Measurements from ENCODE around the gene ZCWPW2.

The ZCWPW2 gene

DNA sequence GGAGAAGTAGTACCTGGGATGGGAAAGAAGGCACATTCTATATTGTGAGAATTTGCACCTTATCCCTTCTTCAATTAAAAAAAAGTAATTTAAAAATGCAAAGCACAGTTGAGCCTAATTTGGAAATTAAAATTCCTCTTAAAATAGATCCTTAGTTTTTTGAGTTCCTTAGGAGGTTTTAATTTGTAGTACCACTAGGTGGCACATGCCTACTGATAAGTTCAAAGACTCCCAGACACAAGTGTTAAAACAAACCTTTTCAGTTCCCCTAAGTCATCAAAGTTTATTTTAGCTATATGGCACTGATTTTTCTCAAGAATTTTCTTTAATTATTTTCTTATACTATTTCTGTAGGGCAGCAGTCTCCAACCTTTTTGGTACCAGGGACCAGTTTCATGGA is 127.7 kb downstream of the ZCWPW2 start:
- DNase-seq (no peak), ATAC-seq (no peak)
- no peak overlapping the region for H3K4me3 Mint-ChIP-seq
- H3K27ac Mint-ChIP-seq: no peak overlapping the region
- H3K36me3 Mint-ChIP-seq (ENCODE audit: low read depth): no peaks in the 10 kb centered on the region
- H3K9me3 Mint-ChIP-seq: no peaks in the 10 kb centered on the region
- H3K4me1 Mint-ChIP-seq: no peaks in the 10 kb centered on the region
- no peaks in the 10 kb centered on the region for H3K27me3 Mint-ChIP-seq

DNA sequence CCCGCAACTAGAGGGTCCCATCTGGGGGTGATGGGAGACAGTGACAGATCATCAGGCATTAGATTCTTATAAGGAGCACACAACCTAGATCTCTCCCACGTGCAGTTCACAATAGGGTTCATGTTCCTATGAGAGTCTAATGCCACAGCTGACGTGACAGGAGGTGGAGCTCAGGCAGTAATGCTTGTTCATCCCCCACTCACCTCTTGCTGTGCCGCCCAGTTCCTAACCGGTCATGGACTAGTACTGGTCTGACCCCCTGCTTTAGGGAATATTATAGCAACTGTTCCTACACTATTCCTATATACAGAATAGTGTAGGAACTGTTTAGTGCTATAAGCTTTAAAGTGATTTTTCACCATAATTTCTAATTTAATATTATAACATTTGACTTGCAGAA is 128.2 kb downstream of the ZCWPW2 start:
- Mint-ChIP-seq H3K4me3 (no peak overlapping the region), H3K27me3 (no peaks in the 10 kb centered on the region), H3K36me3 (ENCODE audit: low read depth) (no peaks in the 10 kb centered on the region), H3K9me3 (no peaks in the 10 kb centered on the region), H3K4me1 (no peaks in the 10 kb centered on the region), H3K27ac (no peak overlapping the region)
- DNase-seq (no peak), ATAC-seq (no peak)

DNA sequence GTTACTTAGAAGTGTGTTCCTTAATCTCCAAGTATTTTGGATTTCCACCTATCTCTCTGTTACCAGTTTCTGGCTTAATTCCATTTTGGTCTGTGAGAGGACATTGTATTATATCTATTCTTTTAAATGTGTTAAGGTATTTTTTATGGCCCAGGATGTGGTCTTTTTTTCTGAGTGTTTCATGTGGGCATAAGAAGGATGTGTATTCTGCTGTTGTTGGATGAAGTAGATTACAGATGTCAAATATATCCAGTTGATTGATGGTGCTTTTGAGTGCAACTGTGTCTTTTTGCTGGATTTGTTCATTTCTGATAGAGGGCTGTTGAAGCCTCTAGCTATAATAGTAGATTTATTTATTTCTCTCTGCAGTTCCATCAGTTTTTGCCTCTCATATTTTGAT is 136.6 kb downstream of the ZCWPW2 start:
- ATAC-seq: no peak
- Mint-ChIP-seq H3K36me3 (ENCODE audit: low read depth) (no peaks in the 10 kb centered on the region), H3K9me3 (peaks cover 21% of the 10 kb centered on the region), H3K27me3 (no peaks in the 10 kb centered on the region), H3K4me1 (no peaks in the 10 kb centered on the region), H3K27ac (no peak overlapping the region), H3K4me3 (no peak overlapping the region)
- DNase-seq: no peak

DNA sequence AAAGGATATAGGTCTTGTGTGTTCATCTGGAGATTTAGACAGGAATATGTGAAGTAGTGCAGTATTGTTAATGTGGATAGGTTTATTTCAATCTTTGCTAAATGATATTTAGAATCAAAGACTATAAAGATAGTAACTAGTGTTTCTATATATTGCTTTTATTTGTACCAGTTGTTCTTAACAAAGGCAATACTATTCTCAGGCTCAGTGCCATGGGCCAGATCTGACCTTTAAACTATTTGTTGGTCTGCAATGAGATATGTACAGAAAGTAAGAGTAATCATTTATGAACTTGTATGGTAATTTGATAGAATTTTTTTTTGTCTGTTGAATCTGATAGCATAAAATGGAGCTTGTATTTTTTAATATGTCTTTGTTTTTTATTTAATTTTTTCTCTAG is 146.8 kb downstream of the ZCWPW2 start:
- Mint-ChIP-seq H3K4me3 (no peak overlapping the region), H3K4me1 (no peaks in the 10 kb centered on the region), H3K27ac (no peak overlapping the region), H3K9me3 (peaks cover 3% of the 10 kb centered on the region), H3K27me3 (no peaks in the 10 kb centered on the region), H3K36me3 (ENCODE audit: low read depth) (no peaks in the 10 kb centered on the region)
- no peak for DNase-seq
- no peak for ATAC-seq

DNA sequence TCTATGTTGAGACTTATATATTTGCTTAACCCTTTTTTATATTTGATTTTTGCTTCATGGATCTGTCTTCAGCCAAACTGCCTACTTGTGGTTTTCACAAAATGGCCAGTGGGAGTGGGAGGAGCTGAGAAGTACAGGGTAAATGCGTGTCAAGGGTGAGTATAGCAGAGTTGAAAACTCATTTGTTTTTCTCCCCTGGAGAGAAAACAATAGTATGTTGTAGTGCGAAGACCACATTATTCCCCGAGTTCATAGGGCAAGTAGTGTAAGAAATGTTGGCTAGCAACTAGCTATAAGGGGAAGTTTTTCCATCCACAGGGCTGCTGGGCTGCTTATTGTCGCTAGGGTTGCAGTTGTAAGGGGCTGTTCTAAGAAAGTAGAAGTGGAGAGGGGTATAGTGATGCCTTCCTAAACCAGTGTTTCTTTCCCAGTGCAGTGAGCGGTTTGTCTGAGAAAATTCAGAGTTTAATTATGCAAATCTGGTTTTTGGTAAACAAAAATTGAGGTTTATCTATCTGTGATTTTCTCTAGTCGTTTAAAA is 153.9 kb downstream of the ZCWPW2 start:
- Mint-ChIP-seq H3K4me3 (no peak overlapping the region), H3K4me1 (no peaks in the 10 kb centered on the region), H3K9me3 (no peaks in the 10 kb centered on the region), H3K36me3 (ENCODE audit: low read depth) (no peaks in the 10 kb centered on the region), H3K27me3 (no peaks in the 10 kb centered on the region), H3K27ac (no peak overlapping the region)
- ATAC-seq (no peak), DNase-seq (no peak)

DNA sequence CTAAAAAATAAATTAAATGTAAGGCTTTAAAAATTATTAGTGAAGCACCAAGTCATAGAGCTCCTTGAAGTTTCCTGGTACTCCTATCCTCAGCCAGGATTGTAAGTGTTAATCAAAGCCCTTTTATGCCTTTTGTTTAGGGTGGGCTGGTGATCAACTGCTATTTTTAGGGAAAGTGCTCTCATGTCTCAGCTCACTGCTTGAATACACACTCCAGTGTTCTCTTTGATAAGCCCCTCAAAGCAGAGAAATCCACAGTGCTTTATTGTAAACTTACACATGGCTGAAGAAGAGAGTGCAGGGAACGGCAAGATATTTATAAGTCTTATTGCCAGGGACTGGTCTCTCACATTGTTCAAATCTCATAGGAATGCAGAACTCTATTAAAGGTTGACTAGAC is 156.5 kb downstream of the ZCWPW2 start:
- ATAC-seq (no peak), DNase-seq (no peak)
- Mint-ChIP-seq H3K4me1 (no peaks in the 10 kb centered on the region), H3K4me3 (no peak overlapping the region), H3K27me3 (no peaks in the 10 kb centered on the region), H3K9me3 (no peaks in the 10 kb centered on the region), H3K36me3 (ENCODE audit: low read depth) (no peaks in the 10 kb centered on the region), H3K27ac (no peak overlapping the region)

DNA sequence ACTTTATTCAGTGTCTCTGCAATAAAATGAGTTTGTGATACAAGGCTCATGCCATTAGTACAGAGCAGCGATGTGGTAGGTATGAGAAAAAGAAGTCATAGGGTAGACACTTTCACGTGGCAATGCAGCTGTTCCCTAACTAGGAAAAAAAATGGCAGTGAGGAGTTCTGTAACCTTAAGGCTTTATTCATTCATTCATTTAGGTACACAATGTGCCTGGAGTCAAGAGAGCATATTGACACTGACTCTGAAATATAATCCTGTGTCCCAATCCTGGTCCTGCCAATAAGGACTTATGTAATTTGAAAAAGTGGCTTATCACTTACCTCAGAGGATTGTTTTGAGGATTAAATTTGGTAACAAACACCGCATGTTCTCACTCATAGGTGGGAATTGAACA is 173.1 kb downstream of the ZCWPW2 start:
- H3K36me3 Mint-ChIP-seq (ENCODE audit: low read depth): no peaks in the 10 kb centered on the region
- no peak overlapping the region for H3K27ac Mint-ChIP-seq
- no peaks in the 10 kb centered on the region for H3K4me1 Mint-ChIP-seq
- no peak overlapping the region for H3K4me3 Mint-ChIP-seq
- no peaks in the 10 kb centered on the region for H3K9me3 Mint-ChIP-seq
- DNase-seq (no peak), ATAC-seq (no peak)
- H3K27me3 Mint-ChIP-seq: no peaks in the 10 kb centered on the region

DNA sequence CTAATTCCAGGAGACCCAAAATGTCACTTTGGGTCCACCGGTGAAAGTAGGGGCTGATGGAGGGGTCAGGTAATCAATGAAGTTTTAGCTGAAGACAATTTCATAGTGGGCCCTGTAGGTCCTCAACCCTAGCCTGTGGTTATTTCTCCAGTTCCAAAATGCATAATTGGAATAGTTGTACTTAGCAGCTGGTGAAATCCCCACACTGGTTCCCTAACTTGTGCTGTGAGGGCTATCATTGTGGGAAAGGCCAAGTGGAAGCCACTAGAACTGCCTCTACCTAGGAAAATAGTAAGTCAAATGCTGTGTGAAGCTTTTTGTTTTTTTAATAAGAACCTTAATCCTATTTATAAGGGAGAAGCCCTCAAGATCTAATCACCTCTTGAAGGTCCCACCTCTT is 193.8 kb downstream of the ZCWPW2 start:
- ATAC-seq (no peak), DNase-seq (no peak)
- H3K36me3 Mint-ChIP-seq (ENCODE audit: low read depth): no peaks in the 10 kb centered on the region
- no peaks in the 10 kb centered on the region for H3K4me1 Mint-ChIP-seq
- no peaks in the 10 kb centered on the region for H3K27me3 Mint-ChIP-seq
- no peak overlapping the region for H3K4me3 Mint-ChIP-seq
- H3K9me3 Mint-ChIP-seq: peaks cover 12% of the 10 kb centered on the region
- no peak overlapping the region for H3K27ac Mint-ChIP-seq

DNA sequence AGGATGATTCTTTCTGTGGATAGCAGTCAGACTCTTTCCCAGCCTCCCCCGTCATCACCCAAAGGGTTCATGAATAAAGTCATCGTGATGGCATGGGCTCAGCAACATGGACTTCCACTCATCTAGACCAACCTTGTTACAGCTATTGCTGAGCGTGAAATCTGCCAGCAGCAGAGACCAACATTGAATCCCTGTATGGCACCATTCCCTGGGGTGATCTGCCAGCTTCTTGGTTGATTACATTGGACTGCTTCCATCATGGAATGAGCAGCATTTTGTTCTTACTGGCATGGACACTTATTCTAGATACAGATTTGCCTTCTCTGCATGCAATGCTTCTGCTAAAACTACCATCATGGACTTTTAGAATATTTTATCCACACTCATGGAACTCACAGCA is 195.7 kb downstream of the ZCWPW2 start:
- H3K36me3 Mint-ChIP-seq (ENCODE audit: low read depth): no peaks in the 10 kb centered on the region
- H3K9me3 Mint-ChIP-seq: peaks cover 16% of the 10 kb centered on the region
- H3K4me3 Mint-ChIP-seq: no peak overlapping the region
- ATAC-seq: no peak
- DNase-seq: no peak
- no peaks in the 10 kb centered on the region for H3K4me1 Mint-ChIP-seq
- H3K27ac Mint-ChIP-seq: no peak overlapping the region
- H3K27me3 Mint-ChIP-seq: no peaks in the 10 kb centered on the region

DNA sequence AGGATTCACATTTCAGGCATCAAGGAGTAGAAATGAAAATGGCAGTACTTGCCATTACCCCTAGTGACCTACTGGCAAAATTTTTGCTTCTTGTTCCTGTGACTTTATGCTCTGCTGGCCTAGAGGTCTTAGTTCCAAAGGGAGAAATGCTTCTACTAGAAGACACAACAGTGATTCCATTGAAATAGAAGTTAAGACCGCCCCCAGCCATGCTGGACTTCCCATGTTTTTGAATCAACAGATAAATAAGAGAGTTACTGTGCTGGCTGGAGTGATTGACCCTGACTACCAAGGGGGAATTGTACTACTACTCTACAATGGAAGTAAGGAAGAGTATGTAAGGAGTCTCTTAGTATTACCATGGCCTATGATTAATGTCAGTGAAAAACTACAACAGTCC is 196.3 kb downstream of the ZCWPW2 start:
- Mint-ChIP-seq H3K27ac (no peak overlapping the region), H3K36me3 (ENCODE audit: low read depth) (no peaks in the 10 kb centered on the region), H3K9me3 (peaks cover 16% of the 10 kb centered on the region), H3K4me3 (no peak overlapping the region), H3K27me3 (no peaks in the 10 kb centered on the region), H3K4me1 (no peaks in the 10 kb centered on the region)
- ATAC-seq (no peak), DNase-seq (no peak)

DNA sequence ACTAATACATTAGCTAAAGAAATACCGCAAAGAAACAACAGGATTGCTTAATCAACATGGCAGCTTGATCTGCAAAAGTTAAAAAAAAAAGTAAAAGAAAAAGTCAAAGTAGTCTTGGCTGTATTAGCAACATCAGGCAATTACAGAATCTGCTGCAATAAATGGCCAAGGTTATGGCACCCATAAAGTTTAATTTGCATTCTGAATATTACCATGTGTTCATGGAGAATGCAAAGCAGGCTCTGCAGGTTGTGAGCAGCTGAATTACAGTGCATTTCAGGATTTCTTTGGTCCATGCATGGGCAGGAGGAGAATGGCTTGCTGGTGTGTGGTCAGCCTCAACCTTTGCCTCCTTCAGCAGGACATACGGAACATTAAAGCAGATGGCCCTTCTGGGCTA is 199.2 kb downstream of the ZCWPW2 start:
- Mint-ChIP-seq H3K27me3 (no peaks in the 10 kb centered on the region), H3K9me3 (peaks cover 9% of the 10 kb centered on the region), H3K4me1 (no peaks in the 10 kb centered on the region), H3K27ac (no peak overlapping the region), H3K4me3 (no peak overlapping the region), H3K36me3 (ENCODE audit: low read depth) (no peaks in the 10 kb centered on the region)
- DNase-seq: no peak
- ATAC-seq: no peak

DNA sequence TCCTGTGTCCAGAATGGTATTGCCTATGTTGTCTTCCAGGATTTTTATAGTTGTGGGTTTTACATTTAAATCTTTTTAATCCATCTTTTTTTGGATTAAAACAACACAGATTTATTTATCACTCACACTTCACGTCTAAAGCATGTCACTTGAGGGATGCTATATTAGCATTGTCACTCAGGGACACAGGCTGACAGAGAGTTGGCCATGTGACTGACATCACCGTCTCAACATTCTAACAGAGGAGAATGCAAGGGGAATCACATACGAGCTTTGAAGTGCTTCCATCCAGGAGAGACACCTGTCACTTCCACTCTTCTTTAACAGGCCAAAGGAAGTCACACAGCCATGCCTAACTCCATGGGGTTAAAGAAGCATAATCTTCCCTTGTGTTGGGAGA is 204.7 kb downstream of the ZCWPW2 start:
- no peak overlapping the region for H3K4me3 Mint-ChIP-seq
- no peak for ATAC-seq
- no peaks in the 10 kb centered on the region for H3K4me1 Mint-ChIP-seq
- H3K9me3 Mint-ChIP-seq: no peaks in the 10 kb centered on the region
- H3K36me3 Mint-ChIP-seq (ENCODE audit: low read depth): no peaks in the 10 kb centered on the region
- no peak overlapping the region for H3K27ac Mint-ChIP-seq
- DNase-seq: no peak
- H3K27me3 Mint-ChIP-seq: no peaks in the 10 kb centered on the region

DNA sequence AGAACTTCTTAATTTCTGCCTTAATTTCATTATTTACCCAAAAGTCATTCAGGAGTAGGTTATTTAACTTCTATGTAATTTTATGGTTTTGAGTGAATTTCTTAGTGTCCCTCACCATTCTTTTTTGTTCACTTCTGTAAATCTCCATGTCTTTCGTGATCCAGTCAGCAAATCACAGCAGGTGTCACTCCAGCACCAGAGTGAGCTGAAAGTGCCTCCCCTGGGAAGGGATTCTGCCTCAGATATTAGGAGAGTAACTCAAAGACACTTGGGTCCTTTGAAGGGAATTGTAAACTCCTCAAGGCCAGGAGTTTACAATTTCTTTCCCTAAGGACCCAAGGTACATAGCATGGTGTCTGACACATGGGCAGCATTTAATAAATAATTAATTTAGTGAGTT is 207.7 kb downstream of the ZCWPW2 start:
- ATAC-seq (no peak), DNase-seq (no peak)
- no peaks in the 10 kb centered on the region for H3K9me3 Mint-ChIP-seq
- no peak overlapping the region for H3K4me3 Mint-ChIP-seq
- H3K36me3 Mint-ChIP-seq (ENCODE audit: low read depth): no peaks in the 10 kb centered on the region
- H3K27me3 Mint-ChIP-seq: peaks cover 2% of the 10 kb centered on the region
- H3K27ac Mint-ChIP-seq: no peak overlapping the region
- no peaks in the 10 kb centered on the region for H3K4me1 Mint-ChIP-seq

DNA sequence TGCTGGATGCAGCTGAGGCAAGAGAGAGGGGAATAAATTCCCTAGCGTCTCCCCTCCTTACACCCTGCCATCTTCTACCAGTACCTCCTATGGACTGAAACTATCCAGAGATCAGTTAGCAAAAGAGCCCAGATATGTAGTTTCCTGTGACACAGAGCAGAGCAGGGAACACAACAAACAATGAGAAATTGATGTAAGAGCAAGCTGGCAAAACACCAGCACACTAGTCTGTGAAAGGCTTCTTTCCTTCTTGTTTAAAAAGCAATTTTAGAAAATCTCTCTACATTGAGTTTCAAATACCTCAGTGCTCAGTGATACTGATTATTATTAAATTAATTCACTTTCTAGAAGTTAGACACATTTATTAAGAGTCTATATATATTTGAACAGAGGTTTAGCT is 215.7 kb downstream of the ZCWPW2 start:
- Mint-ChIP-seq H3K9me3 (peaks cover 4% of the 10 kb centered on the region), H3K4me1 (no peaks in the 10 kb centered on the region)
- no peak for ATAC-seq

DNA sequence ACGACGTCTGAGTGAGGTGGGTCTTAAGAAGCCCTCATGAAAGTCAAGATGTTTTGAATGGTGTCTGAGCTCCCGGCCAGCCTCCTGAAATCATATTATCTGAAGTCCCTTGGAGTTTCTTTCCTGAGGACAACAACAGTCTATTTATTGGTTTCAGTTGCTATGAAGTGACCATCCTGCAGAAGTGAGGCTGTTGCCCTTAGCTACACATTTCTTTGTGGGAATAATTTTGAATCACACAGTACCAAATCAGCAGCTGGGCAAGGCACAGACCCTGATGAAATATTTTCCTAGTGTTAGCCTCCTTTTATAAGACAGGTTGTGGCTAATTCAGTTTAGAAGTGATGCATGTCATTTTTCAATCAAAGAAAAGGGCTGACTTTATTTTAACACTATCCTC is 220.8 kb downstream of the ZCWPW2 start:
- Mint-ChIP-seq H3K27me3 (peaks cover 14% of the 10 kb centered on the region), H3K27ac (no peak overlapping the region), H3K9me3 (peaks cover 4% of the 10 kb centered on the region), H3K4me3 (no peak overlapping the region), H3K4me1 (no peaks in the 10 kb centered on the region), H3K36me3 (ENCODE audit: low read depth) (no peaks in the 10 kb centered on the region)
- no peak for DNase-seq
- ATAC-seq: no peak

More for the DNA sequence above, 215.7 kb downstream of the ZCWPW2 start:
- DNase-seq: no peak
- H3K27me3 Mint-ChIP-seq: peaks cover 2% of the 10 kb centered on the region
- H3K27ac Mint-ChIP-seq: no peak overlapping the region
- H3K4me3 Mint-ChIP-seq: no peak overlapping the region
- H3K36me3 Mint-ChIP-seq (ENCODE audit: low read depth): no peaks in the 10 kb centered on the region

DNA sequence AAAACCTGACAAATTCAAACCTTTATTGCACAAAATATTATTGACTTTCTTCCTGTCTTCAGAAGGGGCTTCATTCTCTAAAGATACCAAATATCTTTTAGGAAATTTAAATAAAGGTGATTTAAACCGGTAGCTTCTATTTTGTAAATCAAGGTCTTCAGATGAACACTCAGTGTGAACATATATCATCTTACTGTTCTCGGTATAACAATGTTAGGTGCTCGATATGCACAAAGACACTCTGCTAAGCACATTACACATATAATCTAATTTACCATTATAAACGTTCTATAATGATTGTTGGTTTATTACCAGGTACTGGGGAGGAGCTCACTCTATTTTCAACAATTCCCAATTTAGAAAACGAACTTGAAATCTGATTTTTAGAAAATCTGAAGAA is 225.5 kb downstream of the ZCWPW2 start:
- Mint-ChIP-seq H3K27ac (no peak overlapping the region), H3K27me3 (peaks cover 51% of the 10 kb centered on the region), H3K4me1 (peaks cover 3% of the 10 kb centered on the region), H3K9me3 (no peaks in the 10 kb centered on the region), H3K36me3 (ENCODE audit: low read depth) (peaks cover 2% of the 10 kb centered on the region), H3K4me3 (no peak overlapping the region)
- ATAC-seq (no peak), DNase-seq (no peak)

All from activated naive CD8-positive, alpha-beta T cell treated with anti-CD3 and anti-CD28 coated beads, Interleukin-2, amount 50 U/mL, for 24 hours (primary cell).